CD4-positive, alpha-beta T cell (primary cell): ENCODE results near the gene SLC22A3. TPM values are rescaled to one million over a fixed set of nuclear protein-coding genes. Genes with fewer than 3 reads are reported as not detected.

ENCODE experiments used
- ATAC-seq: fragments of 200-7000 bp; cut with Tn5 transposase; one replicate; pipeline ENCODE4 v1.10.0; 2022; ENCODE audit warnings: mild to moderate bottlenecking; ENCODE audit not compliant: poor library complexity
- CTCF ChIA-PET: fragments of 350-600 bp; sonication (Branson Sonifier 250); formaldehyde crosslinking; loops from one replicate; lab custom pipeline; 2021; ENCODE audit warnings: antibody characterized with exemption, inconsistent platforms; lab: Charles Lee
- POLR2A ChIA-PET: fragments of 350-600 bp; sonication (Branson Sonifier 250); formaldehyde crosslinking; loops from one replicate; lab custom pipeline; 2021; ENCODE audit warnings: antibody characterized with exemption, inconsistent platforms; lab: Charles Lee
- DNase-seq, 14 experiments: peaks; one replicate each; pipeline ENCODE4 v3.0.0-alpha.2; 2013 to 2020; ENCODE audit warnings: mixed read lengths in 2 of 14
- H3K27ac ChIP-seq, 2 donors: one replicate each; pipeline versions ENCODE4 v1.5.1 to v1.7.0; 2013; ENCODE audit warnings: low read length in 2 of 2, low read depth in 1 of 2, mild to moderate bottlenecking in 1 of 2
- H3K27me3 ChIP-seq, 2 experiments: 1 replicate in 1 of 2; 2 replicates in 1 of 2; pipeline versions ENCODE4 v1.6.1 to v1.7.0; 2013; ENCODE audit warnings: low read length in 2 of 2, control low read depth in 1 of 2, mild to moderate bottlenecking in 1 of 2, moderate library complexity in 1 of 2; ENCODE audit not compliant: insufficient read depth in 2 of 2, control insufficient read depth in 1 of 2
- H3K36me3 ChIP-seq: one replicate; pipeline ENCODE4 v1.6.1; 2013; ENCODE audit warnings: low read length, control low read depth; ENCODE audit not compliant: insufficient read depth
- H3K4me1 ChIP-seq: one replicate; pipeline ENCODE4 v1.6.1; 2013; ENCODE audit warnings: low read length, control low read depth; ENCODE audit not compliant: insufficient read depth
- H3K4me3 ChIP-seq: one replicate; pipeline ENCODE4 v1.5.1; 2013; ENCODE audit warnings: mild to moderate bottlenecking, low read length, moderate library complexity
- H3K9me3 ChIP-seq, 2 experiments: 1 replicate in 1 of 2; 2 replicates in 1 of 2; pipeline versions ENCODE4 v1.6.1 to v1.7.0; 2013; ENCODE audit warnings: low read length in 2 of 2, mild to moderate bottlenecking in 2 of 2, control low read depth in 1 of 2, moderate library complexity in 1 of 2; ENCODE audit not compliant: control insufficient read depth in 1 of 2, insufficient read depth in 1 of 2
- H3K27ac Mint-ChIP-seq: one replicate; pipeline ENCODE4 v1.8.0; 2020; ENCODE audit warnings: mixed read lengths
- H3K27me3 Mint-ChIP-seq: one replicate; pipeline ENCODE4 v1.8.0; 2021; ENCODE audit warnings: mixed read lengths
- H3K36me3 Mint-ChIP-seq: one replicate; pipeline ENCODE4 v1.8.0; 2021; ENCODE audit warnings: low read depth, mixed read lengths
- H3K4me1 Mint-ChIP-seq: one replicate; pipeline ENCODE4 v1.8.0; 2021; ENCODE audit warnings: low read depth, mixed read lengths
- H3K4me3 Mint-ChIP-seq: one replicate; pipeline ENCODE4 v1.8.0; 2020; ENCODE audit warnings: mild to moderate bottlenecking, mixed read lengths
- H3K9me3 Mint-ChIP-seq: one replicate; pipeline ENCODE4 v1.8.0; 2020; ENCODE audit warnings: mixed read lengths
- CTCF ChIP-seq: fragments of 200-600 bp; IDR thresholded peaks from one replicate; pipeline ENCODE4 v1.8.0; 2022; ENCODE audit warnings: antibody characterized with exemption, mild to moderate bottlenecking
- intact Hi-C, 2 experiments: fragments of 100-400 bp; cut with DNase I in 1 of 2; cut with micrococcal nuclease in 1 of 2; formaldehyde crosslinking; loops; one replicate each; pipeline versions ENCODE4 v1.15.1 to v1.9.0; 2023 to 2025; cut with DNase I, micrococcal nuclease
- total RNA-seq, 174 experiments: library from RNA in 2 of 174; stranded (reverse) in 2 of 174; gene quantifications; one replicate each; pipeline ENCODE4 v1.2.3 and lab custom pipeline; 2021 to 2026

SLC22A3 gene
- total RNA-seq, 2 experiments from 2014 or later = not detected

- Histone ChIP-seq H3K4me1 (no peaks in the 10 kb centered on the region), H3K27me3 (peaks cover 0 to under 1% of the 10 kb centered on the region in 2 experiments), H3K9me3 (no peaks in the 10 kb centered on the region), H3K36me3 (no peaks in the 10 kb centered on the region), H3K4me3 (no peak overlapping the region), H3K27ac (no peak overlapping the region)
- H3K9me3 Mint-ChIP-seq = no peaks in the 10 kb centered on the region
- H3K27ac Mint-ChIP-seq = no peak overlapping the region
- ATAC-seq = no peak
- no peak for DNase-seq
- intact Hi-C loops = no loop called here
- H3K4me1 Mint-ChIP-seq = no peaks in the 10 kb centered on the region
- POLR2A ChIA-PET = no interaction called here
- CTCF ChIA-PET = interaction anchor here (0.7 kb wide), 1 partner anchor 31 kb away, joined by 3 read pairs; no protein-coding TSS in a partner anchor
- no peak for TF ChIP-seq CTCF
- H3K27me3 Mint-ChIP-seq = peaks cover 6% of the 10 kb centered on the region
- no peaks in the 10 kb centered on the region for H3K36me3 Mint-ChIP-seq
- H3K4me3 Mint-ChIP-seq = no peak overlapping the region
These were observed 60.4 kb downstream of the SLC22A3 start for GRCh38 chr6:160408528-160408927.

- ChIA-PET POLR2A (no interaction called here), CTCF (no interaction called here)
- no peak for TF ChIP-seq CTCF
- H3K4me3 ChIP-seq = no peak overlapping the region
- H3K9me3 Mint-ChIP-seq = no peaks in the 10 kb centered on the region
- H3K27me3 Mint-ChIP-seq = peaks cover 25% of the 10 kb centered on the region
- H3K4me1 Mint-ChIP-seq = no peaks in the 10 kb centered on the region
- no peaks in the 10 kb centered on the region for H3K4me1 ChIP-seq
- H3K4me3 Mint-ChIP-seq = no peak overlapping the region
- no peak overlapping the region for H3K27ac Mint-ChIP-seq
- no peak overlapping the region for H3K27ac ChIP-seq
- no peaks in the 10 kb centered on the region for H3K36me3 Mint-ChIP-seq
- H3K9me3 ChIP-seq = no peaks in the 10 kb centered on the region
- H3K27me3 ChIP-seq = peaks cover 0 to 8% of the 10 kb centered on the region in 2 experiments
- DNase-seq (no peak), ATAC-seq (no peak)
- intact Hi-C loops = no loop called here
- no peaks in the 10 kb centered on the region for H3K36me3 ChIP-seq
These were observed 64.8 kb downstream of the SLC22A3 start for GRCh38 chr6:160412993-160413392.

- no peaks in the 10 kb centered on the region for H3K36me3 ChIP-seq
- intact Hi-C loops = no loop called here
- no peaks in the 10 kb centered on the region for H3K36me3 Mint-ChIP-seq
- ATAC-seq = no peak
- POLR2A ChIA-PET = no interaction called here
- no peak for DNase-seq
- H3K27ac Mint-ChIP-seq = no peak overlapping the region
- TF ChIP-seq CTCF = no peak
- peaks cover 47% of the 10 kb centered on the region for H3K27me3 Mint-ChIP-seq
- H3K27ac ChIP-seq = no peak overlapping the region
- H3K4me3 ChIP-seq = no peak overlapping the region
- H3K9me3 ChIP-seq = peaks cover 0 to 5% of the 10 kb centered on the region in 2 experiments
- H3K4me1 Mint-ChIP-seq = no peaks in the 10 kb centered on the region
- no peaks in the 10 kb centered on the region for H3K4me1 ChIP-seq
- CTCF ChIA-PET = no interaction called here
- no peaks in the 10 kb centered on the region for H3K9me3 Mint-ChIP-seq
- peaks cover 3 to 8% of the 10 kb centered on the region in 2 experiments for H3K27me3 ChIP-seq
- H3K4me3 Mint-ChIP-seq = no peak overlapping the region
These were observed 69.0 kb downstream of the SLC22A3 start for GRCh38 chr6:160417146-160417545.
